ENCODE results near the gene TBC1D16.

The TBC1D16 gene

DNA sequence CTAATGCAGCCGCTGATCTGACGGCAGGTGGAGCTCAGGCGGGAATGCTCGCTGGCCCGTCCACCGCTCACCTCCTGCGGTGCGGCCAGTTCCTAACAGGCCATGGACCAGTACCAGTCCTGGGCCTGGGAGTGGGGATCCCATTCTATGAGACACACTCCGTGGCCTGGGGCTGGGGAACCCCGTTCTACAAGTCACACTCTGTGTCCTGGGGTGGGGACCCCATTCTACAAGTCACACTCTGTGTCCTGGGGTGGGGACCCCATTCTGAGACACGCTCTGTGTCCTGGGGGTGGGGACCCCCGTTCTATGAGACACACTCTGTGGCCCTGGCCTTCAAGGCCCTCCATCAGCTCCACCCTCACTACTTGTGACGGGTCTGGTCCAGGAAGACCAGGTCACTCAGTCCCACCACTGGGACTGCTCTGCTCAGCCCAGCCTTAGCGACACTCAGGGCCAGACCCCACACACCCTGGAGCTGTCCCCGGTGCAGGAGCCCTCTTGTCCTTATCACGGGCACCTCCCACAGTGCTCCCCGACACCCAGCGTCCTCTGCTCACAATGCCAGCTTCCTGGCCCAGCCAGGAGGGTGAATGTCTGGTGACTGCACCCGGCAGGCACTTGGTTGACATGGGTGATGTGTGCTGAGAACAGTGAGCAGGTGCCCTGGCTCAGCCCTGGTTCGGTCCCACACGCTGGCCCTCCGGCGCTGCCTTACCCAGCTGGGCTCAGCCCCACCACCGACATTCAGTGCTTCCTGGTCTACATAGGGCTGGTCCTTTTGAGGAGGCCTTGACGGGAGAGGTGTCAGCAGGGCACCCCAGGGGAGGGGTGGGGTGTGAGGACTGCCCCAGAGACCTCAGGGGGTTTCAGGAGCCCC lies 89.1 kb downstream of the TBC1D16 start:
- intact Hi-C loops (cut with DNase I): no loop called here
- DNase-seq: peak in 4 of 10 donors; percentile 23 to 80 (median 56)

DNA sequence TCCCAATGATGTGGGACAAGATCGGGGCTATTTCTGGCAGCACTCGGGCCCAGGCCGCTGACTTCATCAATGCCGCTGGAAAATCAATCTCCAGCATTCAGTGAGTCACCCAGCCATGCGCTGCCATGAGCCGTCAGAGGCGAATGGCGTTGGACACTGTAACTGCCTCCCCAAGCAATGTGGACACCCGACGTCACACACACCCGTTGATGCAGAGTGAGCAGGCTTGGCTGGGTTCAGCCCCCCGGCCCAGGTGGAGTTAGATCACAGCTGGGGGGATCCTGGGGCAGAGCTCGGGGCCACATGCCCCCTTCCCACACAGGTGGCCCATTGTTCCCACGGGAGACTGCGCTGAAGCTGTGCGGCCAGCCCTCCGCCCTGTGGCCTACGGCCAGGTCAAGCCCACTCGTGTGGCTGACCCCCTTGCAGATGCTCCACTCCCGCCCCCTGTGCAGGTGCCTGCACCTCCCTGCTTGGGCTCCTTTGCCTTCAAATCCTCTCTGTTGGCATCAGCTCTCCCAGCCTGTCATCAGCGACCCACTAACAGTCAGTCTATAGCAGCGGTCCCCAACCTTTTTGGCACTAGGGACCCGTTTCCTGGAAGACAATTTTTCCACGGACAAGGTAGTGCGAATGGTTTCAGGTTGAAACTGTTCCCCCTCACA lies 89.9 kb downstream of the TBC1D16 start:
- DNase-seq: peak in 5 of 10 donors; percentile 3 to 79 (median 29)
- intact Hi-C loops (cut with DNase I): no loop called here

DNA sequence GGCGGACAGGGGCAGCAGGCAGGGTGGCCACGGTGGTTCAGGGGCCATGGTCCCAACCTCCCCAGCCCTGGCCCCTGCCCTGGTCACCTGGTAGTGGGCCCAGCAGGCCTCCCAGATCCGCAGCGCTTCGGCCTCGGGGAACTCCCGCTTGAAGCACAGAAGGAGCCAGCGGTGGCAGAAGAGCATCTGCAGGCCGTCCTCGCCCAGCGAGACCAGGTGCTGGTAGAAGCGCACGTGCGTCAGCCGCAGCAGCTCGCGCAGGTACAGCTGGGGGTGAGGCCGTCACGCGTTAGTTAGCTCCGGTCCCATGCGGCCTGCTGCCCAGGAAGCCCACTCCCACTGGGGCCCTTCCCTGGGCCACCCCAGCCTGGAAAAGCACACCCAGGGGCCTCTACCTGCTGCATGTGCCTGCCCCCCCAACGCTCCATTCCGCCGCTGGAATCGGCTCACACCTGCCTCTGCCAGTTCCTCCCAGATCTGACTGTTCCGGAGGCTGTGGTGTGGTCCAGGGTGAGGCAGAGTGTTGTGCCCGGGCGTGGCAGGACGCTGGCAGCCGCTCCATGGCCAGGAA lies 90.8 kb downstream of the TBC1D16 start:
- peak in 6 of 10 donors; percentile 5 to 81 (median 38) for DNase-seq
- intact Hi-C loops (cut with DNase I): no loop called here

DNA sequence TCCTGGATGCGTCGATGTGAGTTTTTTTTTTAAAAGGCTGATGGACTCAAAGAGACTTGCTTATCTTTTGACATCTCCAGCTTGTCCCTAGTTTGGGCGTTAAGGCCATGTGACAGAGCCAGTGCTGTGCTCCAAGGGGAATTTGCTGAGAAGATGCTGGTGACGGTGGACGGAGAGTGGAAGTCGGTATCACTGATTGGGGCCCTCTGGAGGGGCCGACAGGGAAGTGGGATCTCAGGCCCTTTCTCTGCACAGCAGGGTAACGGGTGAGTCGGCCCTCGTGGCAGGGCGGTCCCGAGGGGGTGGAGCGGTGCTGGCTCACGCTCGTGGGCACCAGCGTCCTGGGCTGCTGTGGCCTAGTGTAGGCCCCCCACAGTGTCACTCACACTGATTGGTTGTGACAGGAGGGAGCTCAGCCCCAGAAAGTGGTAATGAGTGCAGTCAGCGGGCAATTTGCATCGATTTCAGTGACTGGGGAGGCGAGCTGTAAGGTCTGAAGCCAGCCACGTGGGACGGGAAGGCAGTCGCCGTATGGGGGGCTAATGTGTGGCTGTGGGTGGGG lies 91.3 kb downstream of the TBC1D16 start:
- peak in 4 of 10 donors; percentile 1 to 76 (median 60) for DNase-seq
- intact Hi-C loops (cut with DNase I): no loop called here

DNA sequence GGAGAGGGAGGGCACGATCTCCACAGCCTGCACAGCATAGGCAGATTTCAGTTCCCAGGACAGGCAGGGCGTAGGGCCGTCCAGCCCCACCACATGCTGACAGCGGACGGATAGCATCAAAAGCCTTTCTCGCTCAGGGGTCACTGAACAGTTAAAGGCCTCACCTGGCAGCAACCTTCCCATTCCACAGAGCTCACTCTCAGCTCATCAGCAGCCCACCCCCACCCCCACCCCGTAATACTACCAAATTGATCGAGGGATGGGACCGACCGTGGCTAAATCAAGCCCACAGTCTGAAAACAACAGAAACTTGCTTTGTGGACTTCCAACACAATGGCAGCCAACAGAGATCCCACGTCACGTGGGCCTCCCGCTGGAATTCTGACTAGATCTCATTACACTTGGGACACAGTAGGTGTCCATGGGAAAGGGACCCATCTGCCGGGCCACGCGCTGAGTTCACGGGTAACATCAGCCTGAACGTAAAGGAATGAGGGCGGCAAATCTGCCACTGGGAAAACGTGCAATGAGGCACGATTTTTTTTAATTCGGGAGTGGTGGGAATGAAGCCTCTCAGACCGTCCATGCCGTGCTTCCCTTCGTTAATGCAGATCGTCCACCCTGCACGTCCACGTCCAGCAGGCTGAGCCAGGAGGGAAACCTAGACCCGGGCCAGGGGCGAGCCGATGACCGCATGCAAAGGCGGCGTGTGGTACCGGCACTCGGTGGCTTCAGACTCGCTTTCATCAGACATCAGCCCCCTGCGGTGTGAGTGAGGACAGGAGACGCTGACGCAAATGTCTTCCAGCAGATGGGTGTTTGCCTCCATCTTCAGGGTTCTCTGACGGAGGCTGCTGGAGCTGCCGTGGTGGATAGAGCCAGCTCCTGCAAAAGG lies 92.1 kb downstream of the TBC1D16 start:
- intact Hi-C loops (cut with DNase I): no loop called here
- DNase-seq: peak in 5 of 10 donors; percentile 2 to 79 (median 57)

DNA sequence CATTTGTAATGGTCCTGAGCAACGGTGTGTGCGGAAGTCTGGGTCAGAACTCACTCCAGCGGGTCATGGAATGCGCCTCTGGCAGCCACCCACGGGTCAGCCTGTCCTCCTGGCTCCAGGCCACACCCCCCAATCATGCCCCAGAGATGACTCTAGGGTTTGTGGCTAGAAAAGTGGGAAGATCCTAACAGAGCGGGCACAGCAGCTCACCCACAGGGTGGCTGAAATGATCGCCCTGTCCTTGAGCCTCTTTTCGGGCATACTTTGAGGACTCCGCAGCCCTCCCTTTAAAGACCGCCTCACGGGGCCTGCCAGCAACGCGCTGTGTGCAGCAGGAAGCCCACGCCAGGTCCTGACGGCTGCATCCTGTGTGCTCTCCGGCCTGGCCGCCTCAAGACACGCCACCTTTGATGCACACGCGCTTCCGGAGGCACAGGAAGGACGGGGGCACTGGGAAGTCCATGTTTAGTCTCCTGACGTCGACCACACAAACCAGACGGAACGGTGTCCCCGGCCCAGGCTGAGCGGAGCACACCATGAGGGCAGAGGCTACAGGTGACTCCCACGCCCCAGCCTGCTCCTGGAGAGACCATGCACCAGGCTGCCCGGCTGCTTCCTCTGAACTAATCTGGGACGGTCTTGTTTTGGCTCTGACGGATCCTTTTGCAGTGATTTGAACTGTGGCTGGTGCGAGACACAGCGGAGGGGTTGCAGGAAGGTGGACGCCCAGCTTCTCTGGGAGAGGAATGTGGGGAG lies 92.9 kb downstream of the TBC1D16 start:
- peak in 7 of 10 donors; percentile 5 to 73 (median 16) for DNase-seq

DNA sequence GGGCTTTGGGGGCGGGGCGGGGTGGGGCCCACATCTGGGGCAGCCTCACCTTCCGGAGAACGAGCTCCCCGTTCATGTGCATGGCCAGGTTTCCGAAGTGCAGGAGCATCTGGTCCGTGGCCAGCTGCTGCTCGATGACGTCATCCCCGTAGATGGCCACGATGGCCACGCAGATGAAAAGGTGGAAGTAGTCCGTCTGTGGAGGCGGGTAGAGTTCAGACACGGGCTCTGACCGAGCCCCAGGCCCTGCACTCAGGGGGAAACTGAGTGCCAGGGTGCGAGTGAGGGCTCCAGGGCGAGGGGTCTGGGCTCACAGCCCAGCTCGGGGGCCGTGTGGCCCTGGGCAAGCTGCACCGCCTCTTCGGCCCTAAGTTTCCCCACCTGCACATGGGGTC lies 93.7 kb downstream of the TBC1D16 start:
- DNase-seq: peak in 4 of 10 donors; percentile 9 to 80 (median 34)
- intact Hi-C loops (cut with DNase I): no loop called here

More for the DNA sequence above, 92.9 kb downstream of the TBC1D16 start:
- intact Hi-C loops (cut with DNase I): no loop called here

DNA sequence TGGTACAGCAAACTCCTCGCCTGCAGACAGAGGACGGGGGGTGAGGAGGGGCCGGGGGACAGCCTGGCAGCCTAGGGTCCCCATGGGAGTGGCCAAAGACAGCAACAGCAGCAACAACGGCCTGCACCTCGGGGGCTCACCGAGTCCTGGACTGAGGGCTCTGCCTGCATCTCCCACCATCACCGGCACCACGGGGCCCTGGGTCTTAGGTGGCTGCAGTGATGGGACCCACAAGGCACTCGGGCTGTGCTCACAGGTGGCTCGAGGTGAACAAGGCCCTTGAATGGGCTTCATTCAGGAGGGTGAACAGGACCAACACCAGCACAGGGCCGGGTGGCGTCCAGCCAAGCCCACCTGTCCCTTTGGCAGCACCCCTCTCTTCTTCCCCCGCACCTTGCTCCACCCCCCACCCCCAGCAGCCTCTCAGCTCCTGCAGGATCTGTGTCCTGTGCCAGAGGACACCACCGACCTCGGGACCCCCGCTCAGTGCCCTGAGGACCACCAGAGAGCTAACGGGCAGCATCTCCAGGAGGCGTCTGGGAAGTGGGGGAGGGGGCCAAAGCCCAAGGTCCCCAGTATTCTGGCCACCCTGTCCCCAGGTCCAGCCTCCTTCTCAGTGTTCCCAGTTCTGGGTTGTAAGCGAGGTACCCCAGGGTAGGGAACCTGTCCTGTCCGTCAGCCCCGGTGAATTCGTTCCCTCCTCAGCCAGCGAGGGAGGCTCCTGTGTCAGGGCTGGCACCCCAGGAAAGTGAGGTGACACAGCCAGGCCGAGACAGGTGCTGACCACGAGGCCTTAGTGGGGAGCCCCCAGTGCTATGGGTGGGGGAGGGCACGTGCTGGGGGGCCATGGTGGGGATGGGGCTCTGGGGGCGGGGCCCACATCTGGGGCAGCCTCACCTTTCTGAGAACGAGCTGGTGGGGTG lies 94.3 kb downstream of the TBC1D16 start:
- peak in 4 of 10 donors; percentile 16 to 77 (median 57) for DNase-seq
- intact Hi-C loops (cut with DNase I): no loop called here

DNA sequence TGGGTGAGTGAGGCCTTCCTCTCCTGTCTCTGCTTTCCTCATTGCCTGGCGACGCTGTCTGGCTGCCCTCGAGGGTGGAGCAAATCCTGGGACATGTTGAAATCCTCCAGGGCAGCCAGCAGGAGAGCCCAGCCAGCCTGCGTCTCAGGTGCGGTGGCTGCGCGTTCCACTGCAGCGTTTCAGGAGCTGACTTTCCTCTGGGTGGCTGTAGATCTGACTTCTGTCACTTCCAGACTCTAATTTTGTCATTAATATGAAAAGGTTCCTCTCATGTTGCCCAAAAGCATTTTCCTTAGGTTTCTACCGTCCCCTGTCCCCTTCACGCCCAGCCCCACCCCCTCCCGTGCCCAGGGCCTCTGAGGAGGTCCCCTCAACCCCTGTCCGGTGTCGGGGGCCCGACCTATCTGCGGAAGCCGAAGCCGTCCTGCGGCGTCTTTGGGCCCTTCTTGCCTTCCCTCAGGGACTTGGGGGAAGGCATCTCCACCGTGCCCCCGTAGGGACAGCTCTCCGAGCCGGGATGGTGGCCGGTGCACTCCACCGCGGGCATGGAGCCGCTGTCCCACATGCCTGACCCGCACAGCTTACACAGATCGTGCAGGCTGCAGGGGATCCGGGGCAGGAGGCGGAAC lies 95.1 kb downstream of the TBC1D16 start:
- DNase-seq: peak in 4 of 10 donors; percentile 17 to 79 (median 42)
- intact Hi-C loops (cut with DNase I): no loop called here

DNA sequence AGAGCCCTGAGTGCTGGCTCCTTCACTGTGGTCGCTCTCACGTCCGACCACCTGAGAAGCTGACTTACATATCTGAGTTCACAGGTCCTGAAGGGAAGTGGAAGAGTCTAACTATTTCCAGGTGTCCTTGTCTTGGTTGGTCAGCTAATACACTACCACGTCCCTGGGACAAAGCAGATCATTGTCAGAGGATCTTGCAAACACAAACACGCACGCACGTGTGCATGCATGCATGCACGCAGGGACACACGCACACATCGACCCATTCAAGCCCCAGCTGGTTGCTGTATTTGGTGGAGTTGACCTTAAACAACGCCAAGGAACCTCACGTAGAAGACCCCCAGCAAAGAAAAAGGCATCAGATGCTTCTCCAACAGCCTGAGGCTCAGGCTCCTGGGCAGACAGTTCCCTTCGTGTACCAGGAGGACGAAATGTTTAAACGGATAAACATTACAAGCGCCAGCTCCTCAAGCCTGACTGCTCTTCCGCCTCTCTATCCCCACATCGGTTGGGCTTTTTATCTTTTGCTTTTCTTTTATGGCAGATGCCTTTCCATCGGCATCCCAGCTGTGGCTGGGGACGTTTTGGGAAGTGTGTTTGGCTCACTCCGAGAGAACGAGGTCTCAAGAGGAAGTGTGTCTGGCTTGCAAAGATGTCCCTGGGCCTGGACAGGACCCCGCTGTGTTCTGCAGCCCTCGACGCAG lies 95.8 kb downstream of the TBC1D16 start:
- DNase-seq: peak in 3 of 10 donors; percentile 31 to 43 (median 36)
- intact Hi-C loops (cut with DNase I): no loop called here

DNA sequence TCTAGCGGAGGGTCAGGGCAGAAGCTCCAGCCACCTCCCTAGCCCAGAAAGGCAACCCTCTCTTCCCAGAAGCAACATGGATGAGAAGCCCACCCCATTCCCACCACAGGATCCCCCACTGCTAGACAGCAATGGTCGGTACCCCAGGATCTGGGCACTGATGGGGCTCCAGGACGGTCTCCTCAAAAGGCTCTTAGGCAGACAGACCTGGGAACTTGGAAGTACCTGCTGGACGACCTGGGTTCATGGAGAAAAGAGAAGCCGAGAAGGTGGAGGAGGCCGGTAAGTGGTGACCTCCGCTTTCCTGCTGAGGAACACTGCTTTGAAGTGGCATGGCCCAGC lies 96.6 kb downstream of the TBC1D16 start:
- intact Hi-C loops (cut with DNase I): no loop called here
- peak in 2 of 10 donors; percentile 25 to 58 for DNase-seq

DNA sequence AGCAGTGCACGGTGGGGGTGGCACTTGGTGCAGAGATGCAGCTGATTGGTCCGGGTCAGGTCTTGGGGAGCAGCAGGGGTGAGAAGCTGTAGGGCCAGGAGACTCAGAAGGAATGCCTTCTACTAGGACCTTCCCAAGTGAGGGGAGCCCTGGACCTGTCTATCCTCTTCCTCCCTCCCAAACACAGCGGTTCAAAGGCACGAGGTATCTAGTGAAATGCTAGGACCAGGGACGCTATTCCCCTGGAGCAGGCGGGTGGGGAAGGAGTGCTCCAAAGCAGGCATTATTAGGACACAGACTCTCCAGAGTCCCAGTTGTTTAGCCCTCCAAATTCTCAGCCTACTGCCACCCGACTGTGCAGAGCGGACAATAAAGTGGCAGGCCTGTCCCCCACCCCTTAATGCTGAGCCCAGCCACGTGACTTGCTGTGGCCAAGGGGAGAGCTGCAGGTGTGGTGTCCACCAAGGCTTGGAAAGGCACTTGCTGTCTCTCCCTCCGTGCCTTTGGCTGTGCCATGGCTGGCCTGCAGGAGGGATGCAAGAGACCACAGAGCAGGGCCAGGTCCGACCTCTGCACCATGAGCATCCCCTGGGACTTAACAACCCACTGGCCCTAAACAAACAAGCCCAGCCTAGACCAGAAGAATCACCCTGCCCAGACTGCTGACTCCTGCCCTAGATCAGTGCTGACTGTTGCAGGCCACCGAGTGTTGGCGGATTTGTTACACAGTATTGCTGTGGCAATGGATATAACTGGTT lies 97.2 kb downstream of the TBC1D16 start:
- DNase-seq: peak in 3 of 10 donors; percentile 35 to 67 (median 50)
- intact Hi-C loops (cut with DNase I): no loop called here

DNA sequence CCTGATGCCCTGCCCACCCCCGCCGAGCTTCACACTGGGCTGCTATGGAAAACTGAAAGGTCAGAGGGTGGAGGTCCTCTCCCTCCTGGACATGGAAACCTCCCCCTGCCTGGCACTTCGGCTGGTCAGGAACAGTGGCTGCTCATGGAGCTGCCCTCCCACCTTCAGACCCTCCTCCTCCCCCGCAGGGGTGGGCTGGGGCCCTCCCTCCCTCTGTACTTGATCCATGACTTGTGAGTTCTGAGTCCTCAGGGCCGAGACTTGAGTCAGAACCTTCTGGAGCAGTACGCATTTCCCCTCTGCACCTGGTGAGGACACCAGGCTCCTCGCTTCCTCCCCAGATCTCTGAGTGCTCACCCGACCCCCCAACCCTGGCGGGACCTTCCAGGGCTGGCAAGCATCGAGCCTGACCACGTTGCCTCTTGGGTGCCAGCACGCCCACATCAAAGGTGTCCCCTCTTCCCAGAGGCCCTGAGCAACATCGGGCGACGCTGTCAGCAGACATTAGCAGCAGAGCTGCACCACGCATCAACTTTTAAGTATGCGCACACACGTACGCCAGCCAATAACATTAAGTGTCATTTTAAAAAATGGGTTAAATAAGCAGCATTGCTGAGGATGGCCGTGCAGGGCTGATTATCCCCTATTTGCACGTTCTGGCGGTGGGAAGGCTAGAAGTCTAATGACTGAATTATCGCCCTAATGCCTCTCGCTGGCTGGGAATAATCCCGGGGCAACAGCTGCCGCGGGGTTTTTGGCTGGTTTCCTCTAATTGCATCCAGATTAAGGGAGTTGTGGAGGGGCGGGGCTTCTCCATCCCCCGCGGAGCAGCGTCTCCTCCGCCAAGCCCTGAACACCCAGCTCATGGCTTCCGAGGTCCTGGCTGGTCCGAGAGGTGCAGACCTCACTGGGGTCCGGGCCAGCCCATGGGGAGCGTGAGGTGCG lies 98.0 kb downstream of the TBC1D16 start:
- peak in 2 of 10 donors; percentile 68 to 83 for DNase-seq

DNA sequence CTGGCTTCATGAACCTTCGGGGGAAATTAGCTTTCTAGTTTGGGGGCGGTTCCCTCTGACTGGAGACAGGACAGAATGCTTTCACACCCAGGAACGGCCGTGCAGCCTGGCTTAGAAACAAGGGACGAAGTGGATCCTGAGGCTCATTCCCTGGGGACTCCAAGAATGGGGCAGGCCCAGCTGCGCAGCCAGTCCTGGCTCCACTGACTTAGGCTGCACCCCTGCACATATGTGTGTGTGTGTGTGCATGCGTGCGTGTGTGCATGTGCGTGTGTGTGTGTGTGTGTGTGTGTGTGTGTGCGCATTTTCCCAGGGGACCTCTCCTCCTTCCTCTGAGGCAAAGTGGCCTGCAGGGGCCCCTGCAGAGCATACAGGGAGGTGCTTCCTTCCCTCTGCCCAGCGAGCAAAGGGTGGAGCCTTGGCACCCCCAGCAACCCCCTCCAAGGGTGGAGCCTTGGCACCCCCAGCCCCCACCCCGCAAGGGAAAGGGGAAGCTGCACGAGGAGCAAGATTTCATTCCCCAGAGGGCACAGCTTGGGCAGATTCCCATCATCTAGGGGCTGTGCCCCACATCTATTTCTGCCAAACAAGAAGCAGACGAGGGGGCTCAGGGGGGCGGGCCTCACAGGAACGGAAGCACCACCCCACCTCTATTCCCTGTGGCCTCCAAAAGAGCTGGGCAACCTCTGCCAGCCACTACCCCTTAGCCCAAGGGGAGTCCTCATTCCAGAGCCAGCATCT lies 98.9 kb downstream of the TBC1D16 start:
- DNase-seq: peak in 1 of 10 donors; percentile 70
- intact Hi-C loops (cut with DNase I): no loop called here

More for the DNA sequence above, 98.0 kb downstream of the TBC1D16 start:
- intact Hi-C loops (cut with DNase I): no loop called here

Data from posterior cingulate gyrus (tissue), 11 donors.